ENCODE data around the gene ZNF747.

ZNF747 gene

GRCh38 chr16:30556125-30556473 is 21.4 kb upstream of the ZNF747 start:
- TF ChIP-seq CTCF (IDR thresholded peaks at IDR 0.05; ENCODE audit: low read depth, low read length), result no peak
- DNase-seq (ENCODE audit: extremely low read depth, low read depth), result no peak

- no peak for DNase-seq (ENCODE audit: extremely low read depth, low read depth)
- TF ChIP-seq CTCF (IDR thresholded peaks at IDR 0.05; ENCODE audit: low read depth, low read length), result no peak
These were observed 20.9 kb upstream of the ZNF747 start for GRCh38 chr16:30555315-30556124.

GRCh38 chr16:30554557-30555314 is 20.1 kb upstream of the ZNF747 start:
- no peak for TF ChIP-seq CTCF (IDR thresholded peaks at IDR 0.05; ENCODE audit: low read depth, low read length)
- DNase-seq (ENCODE audit: extremely low read depth, low read depth), result no peak

GRCh38 chr16:30553393-30553899 is 18.8 kb upstream of the ZNF747 start:
- no peak for DNase-seq (ENCODE audit: extremely low read depth, low read depth)
- no peak for TF ChIP-seq CTCF (IDR thresholded peaks at IDR 0.05; ENCODE audit: low read depth, low read length)

- no peak for TF ChIP-seq CTCF (IDR thresholded peaks at IDR 0.05; ENCODE audit: low read depth, low read length)
- DNase-seq (ENCODE audit: extremely low read depth, low read depth), result no peak
These were observed 18.3 kb upstream of the ZNF747 start for GRCh38 chr16:30552956-30553355.

GRCh38 chr16:30551781-30552180 is 17.1 kb upstream of the ZNF747 start:
- no peak for TF ChIP-seq CTCF (IDR thresholded peaks at IDR 0.05; ENCODE audit: low read depth, low read length)
- DNase-seq (ENCODE audit: extremely low read depth, low read depth), result no peak

All from AG09319 (cell line).